ENCODE measurements around the gene R3HDM4.

DNA sequence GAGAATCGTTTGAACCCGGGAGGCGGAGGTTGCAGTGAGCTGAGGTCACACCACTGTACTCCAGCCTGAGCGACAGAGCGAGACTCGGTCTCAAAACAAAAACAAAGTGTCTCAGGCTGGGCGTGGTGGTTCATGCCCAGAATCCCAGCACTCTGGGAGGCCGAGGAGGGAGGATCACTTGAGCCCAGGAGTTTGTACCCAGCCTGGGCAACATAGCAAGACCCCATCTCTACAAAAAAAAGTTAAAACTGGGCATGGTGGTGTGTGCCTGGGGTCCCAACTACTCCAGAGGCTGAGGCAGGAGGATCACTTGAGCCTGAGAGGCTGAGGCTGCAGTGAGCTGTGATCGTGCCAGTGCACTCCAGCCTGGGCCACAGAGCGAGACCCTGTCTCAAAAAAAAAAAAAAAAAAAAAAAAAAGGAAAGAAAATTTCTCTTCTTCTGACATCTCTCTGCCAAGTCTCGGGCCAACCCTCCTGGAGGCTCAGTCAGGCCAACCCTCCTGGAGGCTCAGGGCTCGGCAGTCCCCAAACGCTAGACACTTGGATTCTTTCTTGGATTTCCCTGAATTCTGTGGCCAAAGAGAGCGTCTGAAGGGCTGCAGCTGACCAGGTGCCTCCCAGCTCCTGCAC is 39.1 kb upstream of the R3HDM4 start:
- TF ChIP-seq POLR2AphosphoS5 (IDR thresholded peaks at IDR 0.05; ENCODE audit: insufficient read depth, low read depth, low read length), result no peak
- TF ChIP-seq EZH2 (IDR thresholded peaks at IDR 0.05; ENCODE audit: borderline replicate concordance, low read depth, low read length, severe bottlenecking), result no peak
- TF ChIP-seq, protein P1, sequence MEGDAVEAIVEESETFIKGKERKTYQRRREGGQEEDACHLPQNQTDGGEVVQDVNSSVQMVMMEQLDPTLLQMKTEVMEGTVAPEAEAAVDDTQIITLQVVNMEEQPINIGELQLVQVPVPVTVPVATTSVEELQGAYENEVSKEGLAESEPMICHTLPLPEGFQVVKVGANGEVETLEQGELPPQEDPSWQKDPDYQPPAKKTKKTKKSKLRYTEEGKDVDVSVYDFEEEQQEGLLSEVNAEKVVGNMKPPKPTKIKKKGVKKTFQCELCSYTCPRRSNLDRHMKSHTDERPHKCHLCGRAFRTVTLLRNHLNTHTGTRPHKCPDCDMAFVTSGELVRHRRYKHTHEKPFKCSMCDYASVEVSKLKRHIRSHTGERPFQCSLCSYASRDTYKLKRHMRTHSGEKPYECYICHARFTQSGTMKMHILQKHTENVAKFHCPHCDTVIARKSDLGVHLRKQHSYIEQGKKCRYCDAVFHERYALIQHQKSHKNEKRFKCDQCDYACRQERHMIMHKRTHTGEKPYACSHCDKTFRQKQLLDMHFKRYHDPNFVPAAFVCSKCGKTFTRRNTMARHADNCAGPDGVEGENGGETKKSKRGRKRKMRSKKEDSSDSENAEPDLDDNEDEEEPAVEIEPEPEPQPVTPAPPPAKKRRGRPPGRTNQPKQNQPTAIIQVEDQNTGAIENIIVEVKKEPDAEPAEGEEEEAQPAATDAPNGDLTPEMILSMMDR (IDR thresholded peaks at IDR 0.05; ENCODE audit: extremely low read depth in 1 of 2, insufficient read depth in 1 of 2, low read depth in 1 of 2, low read length in 2 of 2), result no peak
- TF ChIP-seq GATA2 (IDR thresholded peaks at IDR 0.05; ENCODE audit: insufficient read depth, insufficient read length, low read depth, low read length), result no peak
- TF ChIP-seq POLR2A (IDR thresholded peaks at IDR 0.05; ENCODE audit: low read depth, low read length), result no peak
- TF ChIP-seq, protein P2, sequence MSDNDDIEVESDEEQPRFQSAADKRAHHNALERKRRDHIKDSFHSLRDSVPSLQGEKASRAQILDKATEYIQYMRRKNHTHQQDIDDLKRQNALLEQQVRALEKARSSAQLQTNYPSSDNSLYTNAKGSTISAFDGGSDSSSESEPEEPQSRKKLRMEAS (IDR thresholded peaks at IDR 0.05; ENCODE audit: insufficient read depth, insufficient read length), result no peak

All from endothelial cell of umbilical vein (primary cell).